Measurements from ENCODE around the gene FHAD1. TPM values are rescaled to one million over a fixed set of nuclear protein-coding genes. Genes with fewer than 3 reads are reported as not detected.

Gene FHAD1
- total and polyA plus RNA-seq, 2 of the 13 experiments (the other 11 are each of a cell fraction or from before 2014, with no cell fraction given) = not detected

GRCh38 chr1:15397236-15397635 is 150.2 kb downstream of the FHAD1 start:
- H3K27me3 ChIP-seq (ENCODE audit: control insufficient read depth in 1 of 2, insufficient read depth in 2 of 2, low read length in 2 of 2) = peaks cover 1 to 3% of the 10 kb centered on the region in 2 experiments; a peak in 1 of 5 replicates
- no peak overlapping the region for H3K4me2 ChIP-seq (ENCODE audit: low read depth, low read length)
- WGBS (ENCODE audit: low lambda C conversion rate) = 8% methylated on average over 2 of the region's 2 CpGs
- TF ChIP-seq ATF4 (CRISPR knock-in tag; IDR thresholded peaks at IDR 0.05) (no peak), ARNT2 (CRISPR knock-in tag; IDR thresholded peaks at IDR 0.05; ENCODE audit: low read depth) (no peak), TERF1 (CRISPR knock-in tag; IDR thresholded peaks at IDR 0.05) (no peak), THAP11 (CRISPR knock-in tag; IDR thresholded peaks at IDR 0.05) (no peak), ZBED4 (CRISPR knock-in tag; IDR thresholded peaks at IDR 0.05; ENCODE audit: borderline replicate concordance) (no peak), CBX1 (IDR thresholded peaks at IDR 0.05; ENCODE audit: low read depth) (no peak)
- BruUV-seq (replicated peaks) = no TSS peak
- intact Hi-C loops (cut with micrococcal nuclease; ENCODE audit: unreplicated experiment) = no loop called here
- H3K4me1 ChIP-seq (ENCODE audit: insufficient read depth, low read length) = peaks cover 32% of the 10 kb centered on the region
- no peak overlapping the region for H3K9ac ChIP-seq (ENCODE audit: insufficient read depth, low read depth, low read length)
- H3K9me3 ChIP-seq (ENCODE audit: low read length) = peaks cover 10% of the 10 kb centered on the region
- DNase-seq (ENCODE audit: low spot score) (no peak), ATAC-seq (no peak), FAIRE-seq (no peak)
- POLR2A ChIA-PET = no interaction called here
- no peak overlapping the region for H2AFZ ChIP-seq (ENCODE audit: low read length)
- H3K4me3 ChIP-seq (replicated peaks in 1 of 3; ENCODE audit: insufficient read depth in 1 of 3, low read depth in 2 of 3, low read length in 3 of 3) = no peak overlapping the region
- in situ Hi-C loops (cut with HindIII; ENCODE audit: extremely low pct_ligation_motif_present, low pct_unique_long_range_greater_than_20kb) = no loop called here
- CTCF ChIA-PET (ENCODE audit: low intra/inter-chr PET ratio, low total read pairs) = no interaction called here
- no peaks in the 10 kb centered on the region for H3K79me2 ChIP-seq (ENCODE audit: insufficient read depth, low read length)
- H4K20me1 ChIP-seq (ENCODE audit: insufficient read depth, low read length) = no peaks in the 10 kb centered on the region
- H3K36me3 ChIP-seq (replicated peaks in 1 of 2; ENCODE audit: control insufficient read depth in 1 of 2, insufficient read depth in 2 of 2, low read length in 2 of 2) = no peaks in the 10 kb centered on the region
- H3K27ac ChIP-seq (ENCODE audit: extremely low read length, insufficient read depth, low read length) = no peak overlapping the region

Data from HepG2 (cell line).